ENCODE results near the gene CFAP97D2. TPM values are rescaled to one million over a fixed set of nuclear protein-coding genes. Genes with fewer than 3 reads are reported as not detected.
"Not testable (repeated sequence)": the region's sequence is repeated elsewhere in the genome, so short reads cannot be mapped to it uniquely, and the experiment has no call there.

The CFAP97D2 gene
- total RNA-seq, 1 donor from 2014 or later = not detected

DNA sequence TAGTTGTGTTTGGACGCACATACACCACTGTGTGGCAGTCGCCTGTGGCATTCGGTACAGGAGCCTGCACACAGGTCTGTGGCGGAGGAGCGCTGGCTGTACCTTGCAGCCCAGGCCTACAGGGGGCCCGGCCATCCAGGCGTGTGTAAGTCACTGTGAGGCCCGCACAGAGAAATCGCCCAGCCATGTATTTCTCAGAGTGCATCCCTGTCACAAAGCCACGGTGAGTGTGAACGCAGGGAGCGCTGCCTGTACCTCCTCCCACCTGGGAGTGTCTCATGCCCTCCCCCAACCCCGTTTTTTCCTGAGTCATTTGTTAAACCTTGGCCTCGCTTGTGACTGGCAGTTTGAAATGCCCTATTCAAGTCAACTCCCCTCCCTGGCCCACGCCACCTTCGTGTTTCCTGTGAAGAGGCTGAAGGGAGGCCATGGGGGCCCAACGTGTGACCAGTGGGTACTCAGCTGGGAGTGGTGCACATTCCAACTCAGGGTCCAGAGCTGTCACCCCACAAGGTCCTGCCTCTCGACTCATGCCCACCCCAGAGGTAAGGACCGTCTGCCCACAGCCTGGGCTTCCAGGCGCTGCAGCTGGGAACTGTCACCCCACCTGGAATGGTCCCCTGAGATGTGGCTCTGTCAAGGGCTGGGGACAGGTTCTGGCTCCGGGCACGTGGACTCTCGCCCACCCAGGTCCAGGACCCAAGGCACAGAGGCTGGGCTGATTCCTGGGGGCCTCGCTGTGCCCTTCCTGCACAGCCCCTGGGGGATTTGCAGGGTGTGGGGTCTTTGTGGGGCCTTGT is 35.1 kb upstream of the CFAP97D2 start:
- no peak for DNase-seq

DNA sequence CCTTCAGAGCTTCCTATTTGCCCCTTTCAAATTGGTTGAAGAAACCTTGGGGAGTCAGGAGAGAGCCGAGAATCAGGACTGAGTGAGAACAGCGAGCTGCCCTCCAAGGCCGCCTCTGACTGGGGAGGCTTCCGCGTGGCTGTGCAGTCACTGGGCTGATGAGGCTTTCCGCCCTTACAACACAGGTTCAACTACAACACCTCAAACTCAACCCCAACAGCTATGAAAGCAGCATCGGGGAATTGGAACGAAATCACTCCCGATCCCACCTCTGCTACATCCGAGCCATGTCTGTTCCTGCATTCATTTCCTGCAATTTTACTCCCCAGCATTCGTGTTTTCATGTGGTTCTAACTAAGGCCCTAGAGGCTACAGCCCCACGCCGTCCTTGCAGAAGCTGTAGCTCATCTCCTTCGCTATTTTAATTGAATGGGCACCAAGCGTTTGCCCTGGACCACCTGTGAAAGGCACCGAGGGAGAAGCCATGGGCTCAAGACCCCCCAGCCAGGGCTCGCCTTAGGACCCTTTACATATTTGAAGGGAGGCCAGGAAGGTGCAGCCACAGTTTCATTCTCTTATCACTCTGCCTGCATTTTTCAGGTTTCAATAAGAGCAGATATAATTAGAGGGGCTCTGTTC is 34.3 kb upstream of the CFAP97D2 start:
- DNase-seq = no peak

DNA sequence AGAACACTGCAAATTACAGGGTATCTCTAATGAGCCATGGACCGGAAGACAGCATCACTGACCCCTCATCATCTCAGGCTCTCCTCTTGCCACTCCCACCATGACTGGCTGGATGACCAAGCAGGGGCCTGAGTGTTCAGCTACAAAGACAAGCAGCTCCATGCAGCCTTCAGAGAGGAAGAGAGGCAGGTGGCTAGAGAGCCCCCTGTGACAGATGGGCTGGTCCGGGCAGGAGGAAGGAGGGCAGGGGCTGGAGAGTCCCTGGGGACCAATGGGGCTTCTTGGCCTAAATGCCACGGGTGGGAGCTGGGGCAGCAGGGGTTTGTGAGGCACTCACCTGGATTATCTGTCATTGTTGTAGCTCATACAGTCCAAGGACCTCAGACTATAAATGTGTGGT is 33.8 kb upstream of the CFAP97D2 start:
- DNase-seq = no peak

DNA sequence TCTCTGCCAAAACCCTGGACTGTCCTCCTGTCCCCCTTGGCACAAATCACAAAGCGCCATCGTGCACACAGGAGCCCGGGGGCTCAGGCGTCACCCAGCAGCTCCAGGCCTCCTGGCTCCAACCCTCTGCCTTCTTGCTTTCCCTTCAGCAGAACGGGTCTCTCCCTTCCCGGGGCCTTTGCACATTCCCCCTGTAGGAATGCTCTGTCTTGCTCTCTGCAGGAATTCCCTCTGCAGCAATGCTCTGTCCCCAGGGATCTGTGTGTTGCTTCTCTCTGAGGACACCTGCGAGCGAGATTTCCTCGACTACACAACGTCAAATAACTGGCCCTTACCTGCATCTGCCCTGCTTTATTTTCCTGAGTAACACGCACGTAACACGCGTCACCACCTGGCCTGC is 33.3 kb upstream of the CFAP97D2 start:
- no peak for DNase-seq

DNA sequence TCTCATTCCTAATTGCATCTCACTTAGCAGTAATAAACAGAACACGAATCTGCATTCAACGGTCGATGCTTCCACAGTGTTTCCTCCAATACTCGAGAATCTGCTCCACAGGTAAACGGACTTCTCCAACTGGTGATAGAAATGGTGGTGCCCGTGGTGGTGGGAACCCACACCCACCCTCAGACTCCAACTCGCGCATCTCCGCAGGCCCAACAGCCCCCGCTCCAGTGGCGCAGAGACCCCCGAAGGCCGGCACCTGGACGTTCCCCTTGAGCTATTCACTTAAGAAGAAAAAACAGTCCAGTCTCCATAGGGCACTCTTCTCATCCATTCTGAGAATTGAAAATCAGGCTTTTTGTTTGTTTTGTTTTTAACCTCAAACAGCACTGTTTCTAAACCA is 32.9 kb upstream of the CFAP97D2 start:
- no peak for DNase-seq

DNA sequence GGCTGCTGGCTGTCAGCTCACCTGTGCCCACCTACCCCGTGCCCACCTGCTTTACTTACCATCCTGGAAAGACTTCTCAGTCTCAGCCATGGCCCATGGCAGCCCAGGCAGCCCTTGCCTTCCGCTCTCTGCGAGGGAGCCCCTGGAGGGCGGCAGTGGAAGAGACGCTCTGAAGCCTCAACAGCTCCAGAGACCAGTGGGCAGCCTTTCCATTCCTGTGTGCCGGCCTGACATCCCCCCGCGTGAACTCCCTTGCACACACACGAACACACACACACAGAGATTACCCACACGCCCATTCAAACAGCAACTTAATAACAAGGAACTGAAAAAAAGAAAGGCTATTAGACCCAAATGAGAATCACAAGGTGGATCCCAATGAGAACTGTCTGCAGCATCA is 32.4 kb upstream of the CFAP97D2 start:
- no peak for DNase-seq

DNA sequence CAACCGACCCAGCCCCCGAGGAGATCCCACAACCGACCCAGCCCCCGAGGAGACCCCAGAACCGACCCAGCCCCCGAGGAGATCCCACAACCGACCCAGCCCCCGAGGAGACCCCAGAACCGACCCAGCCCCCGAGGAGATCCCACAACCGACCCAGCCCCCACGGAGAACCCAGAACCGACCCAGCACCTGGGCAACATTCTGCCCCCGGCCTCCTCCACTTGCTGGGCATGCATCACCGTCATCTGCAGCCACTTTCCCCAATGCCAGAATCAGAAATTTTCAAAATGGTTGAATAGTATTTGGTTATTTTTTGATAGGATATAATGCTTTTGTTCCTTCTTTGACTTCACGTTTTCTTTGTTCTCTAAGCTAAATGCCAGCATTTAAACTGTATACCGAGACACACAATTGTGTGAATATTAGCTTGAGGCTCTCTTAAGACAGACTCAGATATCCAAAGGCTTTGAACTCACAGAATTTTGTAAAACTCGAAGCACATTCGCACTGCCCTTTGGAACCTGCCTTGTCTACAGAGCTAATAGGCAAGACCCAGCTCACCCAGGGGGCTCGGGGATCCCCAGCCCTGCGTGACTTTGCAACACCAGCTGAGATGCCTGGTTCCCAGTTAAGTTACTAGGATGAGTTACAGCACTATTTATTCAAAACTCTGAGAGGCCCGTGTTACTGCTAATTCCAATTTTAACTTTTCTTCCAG is 31.1 kb upstream of the CFAP97D2 start:
- DNase-seq = no peak

DNA sequence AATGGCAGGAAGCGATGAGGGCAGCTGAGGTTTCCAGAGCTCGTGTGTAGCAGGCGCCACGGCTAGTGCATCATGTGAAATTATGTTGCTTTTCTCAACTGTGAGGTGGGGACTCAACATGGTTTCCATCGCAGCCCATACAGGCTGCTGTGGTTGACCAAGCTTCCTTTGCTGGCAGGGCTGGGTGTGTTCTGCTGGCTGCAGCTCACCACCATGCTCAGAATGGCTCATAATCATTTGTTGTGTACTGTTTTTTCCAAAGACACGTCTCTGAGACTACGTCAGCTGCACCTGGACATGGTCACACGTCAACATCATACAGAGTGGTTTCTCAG is 30.6 kb upstream of the CFAP97D2 start:
- DNase-seq = no peak

DNA sequence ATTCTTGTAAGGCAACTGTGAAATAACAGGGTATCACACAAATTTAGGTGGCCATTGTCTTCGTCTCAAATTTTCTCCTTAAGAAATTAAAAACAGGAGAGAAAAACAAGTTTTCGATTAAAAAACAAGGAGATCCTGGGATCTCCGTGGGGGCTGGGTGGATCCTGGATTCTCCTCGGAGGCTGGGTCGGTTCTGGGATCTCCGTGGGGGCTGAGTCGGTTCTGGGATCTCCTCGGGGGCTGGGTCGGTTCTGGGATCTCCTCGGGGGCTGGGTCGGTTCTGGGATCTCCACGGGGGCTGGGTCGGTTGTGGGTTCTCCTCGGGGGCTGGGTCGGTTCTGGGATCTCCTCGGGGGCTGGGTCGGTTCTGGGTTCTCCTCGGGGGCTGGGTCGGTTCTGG is 30.2 kb upstream of the CFAP97D2 start:
- DNase-seq = not testable (repeated sequence)

DNA sequence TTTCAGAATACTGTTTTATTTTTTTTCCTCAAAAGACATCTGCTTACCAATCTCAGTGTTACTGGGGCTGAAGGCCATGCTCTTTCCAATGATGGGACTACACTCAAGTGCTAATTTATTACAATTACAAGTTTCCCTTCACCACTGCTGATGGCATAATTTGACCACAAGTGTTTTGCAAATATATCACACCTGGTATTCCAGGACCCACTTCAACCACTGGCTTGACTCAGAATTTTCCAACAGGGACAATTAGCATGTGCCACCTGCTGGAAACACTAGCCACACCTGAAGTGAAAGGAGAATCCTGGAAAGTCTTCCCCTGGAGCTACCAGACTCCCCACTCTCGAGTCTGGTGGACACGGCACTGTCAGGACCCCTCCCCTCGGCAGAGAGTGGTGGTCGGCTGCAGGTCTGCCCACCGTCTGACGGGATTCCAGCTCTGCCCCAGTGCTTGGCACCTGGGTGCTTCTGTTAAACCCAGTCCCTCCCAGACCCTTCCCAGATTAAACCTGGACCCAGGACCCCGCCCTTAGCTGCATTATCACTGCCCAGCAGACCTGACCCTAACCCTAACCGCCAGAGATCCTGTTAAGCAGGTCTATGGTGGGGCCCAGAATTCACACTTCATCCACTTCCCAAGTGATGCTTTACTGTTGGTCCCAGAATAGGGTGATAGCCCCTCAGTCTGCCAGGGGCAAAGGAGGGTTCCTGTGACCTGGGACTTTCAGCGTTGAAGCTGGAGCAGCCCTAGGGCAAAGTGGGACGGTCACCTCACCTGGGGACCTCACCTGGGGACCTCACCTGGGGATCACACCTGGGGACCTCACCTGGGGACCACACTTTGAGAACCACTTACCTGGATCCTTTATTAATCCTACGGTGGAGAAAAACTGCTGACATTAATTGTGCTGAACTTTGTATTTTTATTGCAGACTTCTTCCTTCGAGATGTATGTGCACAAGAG is 29.0 kb upstream of the CFAP97D2 start:
- DNase-seq = no peak

DNA sequence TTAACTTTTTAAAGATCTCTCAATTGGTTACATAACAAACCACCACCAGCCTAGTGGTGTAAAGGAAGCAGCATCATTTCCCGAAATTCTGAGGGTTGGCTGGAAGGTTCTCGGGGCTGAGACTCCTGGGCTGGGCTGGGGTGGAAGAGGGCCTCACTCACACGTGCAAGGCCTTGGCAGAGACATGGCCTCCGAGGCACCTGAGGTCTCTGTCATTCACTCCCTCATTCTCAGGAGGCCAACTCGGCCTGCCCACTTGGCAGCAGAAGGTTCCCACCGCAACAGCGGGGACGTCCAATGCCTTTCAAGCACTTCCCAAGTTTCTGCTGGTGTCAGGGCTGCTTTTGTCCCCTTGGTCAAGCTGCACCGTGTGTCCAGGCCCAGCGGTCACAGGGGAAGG is 28.0 kb upstream of the CFAP97D2 start:
- no peak for DNase-seq

DNA sequence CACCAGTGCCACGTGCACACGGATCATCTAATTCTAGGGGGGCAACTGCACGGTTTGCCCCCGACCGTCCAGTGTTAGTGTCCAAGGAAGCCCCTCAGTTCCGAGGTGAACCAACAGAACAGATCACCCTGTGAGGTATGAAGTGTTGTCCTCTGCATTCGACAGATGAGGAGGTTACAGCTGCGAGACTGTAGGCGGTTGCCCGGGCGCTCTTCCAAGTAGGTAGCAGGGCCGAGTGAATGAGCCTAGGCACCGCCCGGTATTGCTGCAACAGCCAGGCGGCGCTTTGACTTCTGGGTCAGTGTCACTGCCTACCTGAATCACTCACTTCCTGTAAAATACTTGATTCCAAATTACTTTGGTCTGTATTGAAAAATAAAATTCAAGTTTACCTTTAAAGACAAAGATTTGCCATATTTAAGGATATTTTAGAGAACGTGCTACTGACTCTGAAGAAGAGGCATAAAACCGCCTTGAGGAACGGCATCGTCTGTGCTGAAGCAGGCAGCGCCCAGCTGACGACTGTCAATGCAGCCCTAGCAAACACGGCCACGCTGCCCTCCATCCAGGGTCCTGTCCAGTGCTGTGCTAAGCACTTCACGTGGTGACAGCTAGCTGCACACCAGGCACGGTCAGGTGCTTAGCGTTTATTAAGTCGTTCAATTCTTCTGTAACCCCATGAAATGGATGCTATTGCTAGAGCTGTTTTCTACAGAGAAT is 27.3 kb upstream of the CFAP97D2 start:
- DNase-seq = no peak

DNA sequence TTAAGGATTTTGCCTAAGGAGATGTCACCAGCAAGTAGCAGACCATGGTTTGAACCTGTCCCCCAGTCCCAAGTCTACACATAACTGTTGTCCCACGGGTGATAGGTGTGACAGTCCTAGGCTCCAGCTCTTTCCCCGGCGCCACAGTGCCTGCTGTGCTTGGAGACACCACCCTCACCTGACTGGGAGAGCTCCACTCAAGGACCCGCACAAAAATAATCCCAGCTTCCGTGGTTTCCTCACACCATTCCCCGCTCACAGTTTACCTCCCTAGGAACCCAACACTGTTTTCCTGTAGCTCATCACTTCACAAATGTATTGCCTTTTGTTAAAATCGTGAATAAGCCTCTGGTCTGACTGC is 26.8 kb upstream of the CFAP97D2 start:
- DNase-seq = no peak

DNA sequence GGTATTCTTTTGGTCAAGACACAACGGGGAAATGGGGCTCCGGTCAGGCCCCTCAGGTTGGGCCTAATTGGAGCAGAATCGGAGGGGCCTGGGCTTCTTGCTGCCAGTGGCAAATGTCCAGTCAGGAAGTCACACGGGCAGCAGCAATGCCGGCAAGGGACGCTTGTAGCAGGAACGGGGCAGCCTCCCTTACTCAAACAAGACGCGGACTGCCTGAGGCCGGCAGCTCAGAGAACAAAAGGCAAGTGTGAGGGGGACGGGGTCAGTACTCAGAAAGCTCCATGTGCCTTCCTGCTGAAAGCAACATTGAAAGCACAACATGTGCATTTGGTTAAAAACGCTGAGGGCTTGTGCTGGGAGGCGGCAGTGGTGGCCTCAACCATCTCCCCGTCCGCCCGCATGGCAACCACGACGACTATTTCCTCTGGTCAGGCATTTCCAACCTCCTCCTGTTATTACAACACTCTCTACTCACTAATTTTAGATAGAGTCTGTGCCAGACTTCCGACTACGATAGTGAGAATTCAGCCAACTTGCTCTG is 26.2 kb upstream of the CFAP97D2 start:
- no peak for DNase-seq

DNA sequence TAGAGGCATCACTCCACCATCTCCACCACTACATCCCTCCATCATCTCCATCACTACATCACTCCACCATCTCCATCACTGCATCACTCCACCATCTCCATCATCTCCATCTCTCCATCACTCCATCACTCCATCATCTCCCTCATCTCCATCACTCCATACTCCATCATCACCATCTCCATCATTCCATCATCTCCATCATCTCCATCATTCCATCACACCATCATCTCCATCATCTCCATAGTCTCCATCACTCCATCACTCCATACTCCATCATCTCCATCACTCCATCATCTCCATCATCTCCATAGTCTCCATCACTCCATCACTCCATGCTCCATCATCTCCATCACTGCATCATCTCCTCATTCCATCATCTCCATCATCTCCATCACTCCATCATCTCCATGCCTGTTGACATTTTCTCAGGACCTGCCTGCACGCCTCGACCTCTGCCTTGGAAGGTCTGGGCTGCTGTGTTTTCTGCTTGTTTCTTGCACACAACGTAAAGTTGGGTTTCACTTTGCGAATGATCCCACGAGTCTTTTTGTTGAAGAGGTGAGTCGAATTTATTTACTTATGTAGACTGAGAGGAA is 25.5 kb upstream of the CFAP97D2 start:
- no peak for DNase-seq

DNA sequence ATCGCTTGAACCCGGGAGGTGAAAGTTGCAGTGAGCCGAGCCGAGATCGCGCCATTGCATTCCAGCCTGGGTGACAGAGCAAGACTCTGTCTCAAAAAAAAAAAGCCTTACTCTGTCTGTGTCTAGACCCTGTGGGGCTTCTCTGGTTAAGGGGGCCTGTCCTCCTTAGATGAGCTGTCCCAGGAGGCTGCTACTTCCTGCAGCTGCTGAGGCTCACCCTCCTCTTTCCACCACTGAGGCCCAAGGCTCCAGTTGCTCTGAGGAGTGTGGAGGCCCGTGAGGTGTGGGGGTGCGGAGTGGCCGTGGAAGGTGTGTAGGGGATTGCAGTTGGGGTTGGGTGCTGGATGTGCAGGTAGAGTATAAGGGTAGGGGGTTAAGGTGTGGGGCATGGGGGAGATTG is 24.6 kb upstream of the CFAP97D2 start:
- DNase-seq = no peak

DNA sequence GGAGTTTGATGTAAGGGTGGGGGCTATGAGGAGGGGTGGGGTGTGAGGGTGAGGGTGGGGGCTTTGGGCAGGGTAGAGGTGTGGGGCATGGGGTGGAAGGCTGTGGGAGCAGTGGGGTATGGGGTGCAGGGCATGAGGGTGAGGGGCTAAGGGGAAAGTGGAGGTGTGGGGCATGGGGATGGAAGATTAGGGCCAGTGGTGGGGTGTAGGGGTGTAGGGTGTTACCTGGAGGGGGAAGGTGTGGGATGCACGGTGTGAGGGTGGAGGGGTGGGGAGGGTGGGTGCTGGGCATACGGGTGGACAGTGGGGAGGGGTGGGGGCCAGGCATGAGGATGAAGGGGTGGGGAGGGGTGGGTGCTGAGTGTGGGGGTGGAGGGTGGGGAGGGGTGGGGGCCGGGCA is 23.7 kb upstream of the CFAP97D2 start:
- no peak for DNase-seq

DNA sequence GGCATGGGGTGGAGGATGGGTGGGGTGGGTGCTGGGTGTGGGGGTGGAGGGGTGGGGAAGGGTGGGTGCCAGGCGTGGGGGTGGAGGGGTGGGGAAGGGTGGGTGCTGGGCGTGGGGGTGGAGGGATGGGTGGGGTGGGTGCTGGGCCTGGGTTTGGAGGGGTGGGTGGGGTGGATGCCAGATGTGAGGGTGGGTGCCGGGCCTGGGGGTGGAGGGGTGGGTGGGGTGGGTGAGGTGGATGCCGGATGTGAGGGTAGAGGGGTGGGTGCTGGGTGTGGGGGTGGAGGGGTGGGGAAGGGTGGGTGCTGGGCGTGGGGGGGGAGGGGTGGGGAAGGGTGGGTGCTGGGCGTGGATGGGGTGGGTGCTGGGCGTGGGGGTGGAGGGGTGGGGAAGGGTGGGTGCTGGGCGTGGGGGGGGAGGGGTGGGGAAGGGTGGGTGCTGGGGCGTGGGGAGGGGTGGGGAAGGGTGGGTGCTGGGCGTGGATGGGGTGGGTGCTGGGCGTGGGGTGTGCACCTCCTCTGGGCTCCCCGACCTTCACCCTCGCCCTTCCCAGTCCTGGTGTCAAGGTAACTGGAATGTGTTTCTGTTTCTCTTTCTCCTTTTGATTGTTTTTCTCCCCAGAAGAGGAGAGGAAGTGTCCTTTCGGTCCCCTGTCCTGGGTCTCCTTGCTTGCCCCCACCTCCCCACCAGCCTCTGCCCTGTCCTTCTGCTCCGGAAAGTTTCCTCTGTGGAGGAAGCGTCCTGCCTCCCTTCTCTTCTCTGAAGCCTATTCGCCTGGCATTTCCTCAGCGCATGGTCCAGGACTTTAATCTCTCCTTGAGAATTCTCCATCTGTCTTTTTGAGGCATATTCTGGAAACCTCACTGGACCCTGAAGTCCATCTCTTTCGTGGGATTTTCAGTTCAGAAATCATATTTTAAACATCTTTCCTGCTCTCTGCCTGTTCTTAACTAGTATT is 22.9 kb upstream of the CFAP97D2 start:
- no peak for DNase-seq

DNA sequence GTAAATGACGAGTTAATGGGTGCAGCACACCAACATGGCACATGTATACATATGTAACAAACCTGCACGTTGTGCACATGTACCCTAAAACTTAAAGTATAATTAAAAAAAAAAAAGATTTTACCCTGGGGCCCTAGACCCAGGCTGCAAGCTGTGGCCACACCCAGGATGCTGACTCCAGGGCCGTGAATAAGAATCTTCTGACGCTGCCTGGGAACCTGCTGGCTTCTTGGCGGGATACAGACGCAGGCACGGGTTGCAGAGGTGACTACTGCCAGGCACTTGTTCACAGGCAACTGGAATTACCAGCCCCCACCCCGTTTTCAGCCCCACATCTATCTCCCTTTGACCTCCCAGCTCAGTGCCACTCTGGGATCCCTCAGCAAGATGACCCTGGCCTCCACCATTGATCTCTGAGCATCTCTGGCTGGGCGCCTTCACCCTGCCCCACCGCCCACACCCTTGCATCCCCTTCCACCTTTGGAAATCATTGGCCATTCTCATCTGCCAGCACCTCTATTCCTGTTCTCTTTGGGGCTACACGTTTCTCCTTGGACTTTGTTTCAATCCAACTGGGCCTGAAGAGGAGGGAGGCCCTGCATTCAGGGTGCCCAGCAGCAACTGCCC is 21.1 kb upstream of the CFAP97D2 start:
- DNase-seq = no peak
